Measurements from ENCODE around the gene HOXD1.

DNA sequence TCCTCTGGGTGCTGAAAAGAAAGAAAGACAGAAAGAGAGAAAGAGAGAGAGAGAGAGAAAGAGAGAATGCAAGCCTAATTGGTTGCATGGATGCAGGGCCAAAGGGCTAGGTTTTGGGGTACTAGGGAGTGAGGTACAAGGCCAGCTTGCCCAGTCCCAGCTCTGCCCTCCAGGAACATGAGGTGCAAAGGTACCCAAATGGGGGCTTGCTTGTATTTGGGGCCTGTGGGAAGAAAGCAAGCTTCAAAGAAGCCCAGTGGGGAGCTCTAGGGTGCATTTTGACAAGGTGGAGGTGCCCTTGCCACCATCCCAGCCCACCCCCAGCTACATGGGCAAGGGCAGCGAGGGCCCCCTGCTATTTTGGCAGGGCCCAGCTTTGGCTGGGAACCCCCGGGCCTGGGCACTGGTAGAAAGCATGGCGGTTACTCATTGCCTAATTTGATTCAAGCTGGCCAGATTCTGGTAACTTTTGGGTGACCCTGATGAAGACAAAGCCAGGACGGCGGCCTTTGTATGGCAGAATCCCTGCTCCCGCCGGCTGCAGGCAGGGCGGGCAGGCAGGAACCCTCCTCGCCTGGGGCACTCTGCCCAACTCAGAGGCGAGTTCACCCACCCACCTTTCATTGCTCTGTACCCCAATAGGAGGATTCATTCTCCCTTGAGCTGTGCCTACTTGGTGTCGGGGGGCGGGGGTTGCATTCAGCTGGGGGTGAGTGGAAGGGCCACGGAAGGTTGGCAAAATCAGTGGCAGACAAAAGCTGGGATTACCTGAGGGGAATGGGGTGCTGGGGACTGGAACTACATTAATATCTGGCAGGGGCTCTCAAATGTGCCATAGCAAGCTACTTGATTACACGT, 37.7 kb upstream of the HOXD1 start:
- TF ChIP-seq, protein P1, sequence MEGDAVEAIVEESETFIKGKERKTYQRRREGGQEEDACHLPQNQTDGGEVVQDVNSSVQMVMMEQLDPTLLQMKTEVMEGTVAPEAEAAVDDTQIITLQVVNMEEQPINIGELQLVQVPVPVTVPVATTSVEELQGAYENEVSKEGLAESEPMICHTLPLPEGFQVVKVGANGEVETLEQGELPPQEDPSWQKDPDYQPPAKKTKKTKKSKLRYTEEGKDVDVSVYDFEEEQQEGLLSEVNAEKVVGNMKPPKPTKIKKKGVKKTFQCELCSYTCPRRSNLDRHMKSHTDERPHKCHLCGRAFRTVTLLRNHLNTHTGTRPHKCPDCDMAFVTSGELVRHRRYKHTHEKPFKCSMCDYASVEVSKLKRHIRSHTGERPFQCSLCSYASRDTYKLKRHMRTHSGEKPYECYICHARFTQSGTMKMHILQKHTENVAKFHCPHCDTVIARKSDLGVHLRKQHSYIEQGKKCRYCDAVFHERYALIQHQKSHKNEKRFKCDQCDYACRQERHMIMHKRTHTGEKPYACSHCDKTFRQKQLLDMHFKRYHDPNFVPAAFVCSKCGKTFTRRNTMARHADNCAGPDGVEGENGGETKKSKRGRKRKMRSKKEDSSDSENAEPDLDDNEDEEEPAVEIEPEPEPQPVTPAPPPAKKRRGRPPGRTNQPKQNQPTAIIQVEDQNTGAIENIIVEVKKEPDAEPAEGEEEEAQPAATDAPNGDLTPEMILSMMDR (conservative IDR thresholded peaks at IDR 0.05): no peak
- TF ChIP-seq EZH2 (IDR thresholded peaks at IDR 0.05; ENCODE audit: low read depth): no peak
